HFF-Myc (cell line): Measurements from ENCODE around the gene PTEN.
"Not testable (repeated sequence)": the region's sequence is repeated elsewhere in the genome, so short reads cannot be mapped to it uniquely, and the experiment has no call there.

Source experiments
- DNase-seq: peaks from one replicate; pipeline ENCODE4 v3.0.0-alpha.2; 2011; ENCODE audit warnings: low read depth; ENCODE audit errors: extremely low read depth
- H3K4me3 ChIP-seq: replicated peaks from 2 replicates; pipeline ENCODE4 v1.5.1; 2011; ENCODE audit warnings: low read depth, mild to moderate bottlenecking, control low read depth, low read length
- TF ChIP-seq, protein P1 (sequence below): IDR thresholded peaks from 2 replicates; pipeline ENCODE4 v1.5.1; 2012; ENCODE audit warnings: mild to moderate bottlenecking, low read depth, low read length, control low read depth; ENCODE audit errors: missing control alignments

Gene PTEN

DNA sequence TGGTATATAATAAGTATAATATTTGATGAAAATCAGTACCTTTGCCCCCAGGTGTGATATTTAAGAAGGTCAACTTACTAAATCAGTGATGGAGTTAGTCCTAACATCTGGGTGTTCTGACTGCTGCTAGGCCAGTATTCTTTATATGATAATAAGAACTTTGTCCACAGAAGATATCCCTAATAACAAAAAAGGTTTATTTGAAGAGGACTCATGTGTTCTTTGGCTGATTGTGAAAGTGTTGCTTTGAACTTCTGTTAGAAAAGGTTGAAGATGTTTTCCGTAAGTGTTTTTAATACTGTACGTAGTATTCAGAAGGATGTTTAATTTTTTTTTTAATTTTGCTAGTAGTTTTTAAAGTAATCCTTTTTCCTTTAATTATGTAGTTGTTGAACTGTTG is 10.2 kb downstream of the PTEN start:
- peak overlapping the region; percentile 14 for H3K4me3 ChIP-seq
- no peak for DNase-seq
- TF ChIP-seq, protein P1, sequence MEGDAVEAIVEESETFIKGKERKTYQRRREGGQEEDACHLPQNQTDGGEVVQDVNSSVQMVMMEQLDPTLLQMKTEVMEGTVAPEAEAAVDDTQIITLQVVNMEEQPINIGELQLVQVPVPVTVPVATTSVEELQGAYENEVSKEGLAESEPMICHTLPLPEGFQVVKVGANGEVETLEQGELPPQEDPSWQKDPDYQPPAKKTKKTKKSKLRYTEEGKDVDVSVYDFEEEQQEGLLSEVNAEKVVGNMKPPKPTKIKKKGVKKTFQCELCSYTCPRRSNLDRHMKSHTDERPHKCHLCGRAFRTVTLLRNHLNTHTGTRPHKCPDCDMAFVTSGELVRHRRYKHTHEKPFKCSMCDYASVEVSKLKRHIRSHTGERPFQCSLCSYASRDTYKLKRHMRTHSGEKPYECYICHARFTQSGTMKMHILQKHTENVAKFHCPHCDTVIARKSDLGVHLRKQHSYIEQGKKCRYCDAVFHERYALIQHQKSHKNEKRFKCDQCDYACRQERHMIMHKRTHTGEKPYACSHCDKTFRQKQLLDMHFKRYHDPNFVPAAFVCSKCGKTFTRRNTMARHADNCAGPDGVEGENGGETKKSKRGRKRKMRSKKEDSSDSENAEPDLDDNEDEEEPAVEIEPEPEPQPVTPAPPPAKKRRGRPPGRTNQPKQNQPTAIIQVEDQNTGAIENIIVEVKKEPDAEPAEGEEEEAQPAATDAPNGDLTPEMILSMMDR = no peak

DNA sequence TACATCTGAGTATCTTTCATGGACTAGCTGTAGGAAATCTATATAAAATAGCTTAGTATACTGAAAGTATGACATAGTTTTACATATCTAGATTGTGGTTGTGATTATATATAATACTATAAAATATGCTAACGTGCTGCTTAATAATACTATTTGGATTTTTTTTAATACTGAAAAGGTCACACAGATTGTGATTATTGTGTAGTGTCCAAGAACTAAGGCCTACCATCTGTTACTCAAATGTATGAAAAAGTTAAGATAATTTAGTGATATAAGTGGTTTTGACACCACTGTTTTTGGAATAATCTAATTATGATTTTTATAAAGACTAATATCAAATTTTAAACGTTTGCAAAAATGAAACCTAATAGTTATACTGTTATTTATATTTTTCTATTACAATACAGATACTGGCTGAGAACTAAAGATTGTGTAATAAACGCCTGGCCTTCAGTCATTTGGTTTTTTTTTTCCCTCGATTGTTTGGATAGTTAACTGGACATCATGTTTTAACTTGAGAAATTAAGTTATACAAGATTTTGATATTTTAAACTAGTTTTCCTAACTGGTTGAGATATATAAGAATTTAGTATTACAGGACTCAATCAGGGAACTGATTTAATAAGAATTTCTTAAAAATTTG is 12.6 kb downstream of the PTEN start:
- no peak for DNase-seq
- TF ChIP-seq, protein P1 = no peak
- no peak overlapping the region for H3K4me3 ChIP-seq

DNA sequence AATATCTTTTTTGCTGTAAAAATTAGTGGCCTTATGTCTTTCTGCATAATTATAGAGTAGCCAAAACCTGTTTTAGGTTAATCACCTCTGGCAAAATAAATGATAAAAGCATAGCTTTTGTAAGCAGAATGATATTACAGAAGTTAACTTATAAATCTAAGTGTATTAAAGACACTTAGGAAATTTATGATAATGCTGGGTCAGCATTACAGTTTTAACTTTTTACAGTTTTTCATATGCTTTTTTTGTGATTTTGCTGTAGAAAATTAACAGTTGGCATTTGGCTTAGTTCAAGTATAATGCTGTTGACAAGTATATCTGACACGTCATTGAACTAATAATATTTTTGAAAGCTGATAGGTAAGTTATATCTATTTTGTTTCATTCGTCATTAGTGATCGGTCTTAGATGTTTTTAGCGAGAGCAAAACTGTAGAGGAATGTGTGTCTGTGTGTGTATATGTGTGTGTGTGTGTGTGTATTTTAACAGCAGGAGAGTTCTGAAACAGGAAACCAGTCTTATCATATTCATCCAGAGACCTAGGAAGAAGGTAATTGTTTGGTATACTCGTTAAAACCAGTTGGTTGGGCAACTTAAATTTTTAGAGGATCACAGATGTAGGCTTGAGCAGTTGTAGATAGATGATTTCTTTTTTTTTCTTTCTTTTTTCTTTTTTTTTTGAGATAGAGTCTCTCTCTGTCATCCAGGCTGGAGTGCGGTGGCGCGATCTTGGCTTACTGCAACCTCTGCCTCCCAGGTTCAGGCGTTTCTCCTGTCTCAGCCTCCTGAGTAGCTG is 15.4 kb downstream of the PTEN start:
- TF ChIP-seq, protein P1 = no peak
- no peak for DNase-seq
- H3K4me3 ChIP-seq = no peak overlapping the region

DNA sequence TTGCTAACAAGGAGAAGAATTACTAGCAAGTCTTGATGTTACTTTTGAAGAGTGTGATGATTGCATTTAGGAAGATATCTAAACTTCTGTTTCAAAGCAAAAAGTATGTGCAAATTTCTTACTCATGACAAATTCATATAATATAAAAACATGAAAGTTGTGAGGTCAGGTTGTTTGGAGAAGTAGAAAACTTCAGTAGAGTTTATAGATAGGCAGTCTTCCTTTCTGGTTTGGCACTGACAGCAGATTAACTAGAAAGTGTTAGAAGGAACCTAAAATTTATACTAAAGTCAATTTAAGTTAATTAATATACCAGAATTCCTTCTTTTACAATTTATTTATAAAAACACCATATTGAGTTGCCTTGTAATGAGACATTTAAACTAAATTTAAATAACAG is 16.9 kb downstream of the PTEN start:
- no peak overlapping the region for H3K4me3 ChIP-seq
- no peak for DNase-seq
- TF ChIP-seq, protein P1 = no peak

DNA sequence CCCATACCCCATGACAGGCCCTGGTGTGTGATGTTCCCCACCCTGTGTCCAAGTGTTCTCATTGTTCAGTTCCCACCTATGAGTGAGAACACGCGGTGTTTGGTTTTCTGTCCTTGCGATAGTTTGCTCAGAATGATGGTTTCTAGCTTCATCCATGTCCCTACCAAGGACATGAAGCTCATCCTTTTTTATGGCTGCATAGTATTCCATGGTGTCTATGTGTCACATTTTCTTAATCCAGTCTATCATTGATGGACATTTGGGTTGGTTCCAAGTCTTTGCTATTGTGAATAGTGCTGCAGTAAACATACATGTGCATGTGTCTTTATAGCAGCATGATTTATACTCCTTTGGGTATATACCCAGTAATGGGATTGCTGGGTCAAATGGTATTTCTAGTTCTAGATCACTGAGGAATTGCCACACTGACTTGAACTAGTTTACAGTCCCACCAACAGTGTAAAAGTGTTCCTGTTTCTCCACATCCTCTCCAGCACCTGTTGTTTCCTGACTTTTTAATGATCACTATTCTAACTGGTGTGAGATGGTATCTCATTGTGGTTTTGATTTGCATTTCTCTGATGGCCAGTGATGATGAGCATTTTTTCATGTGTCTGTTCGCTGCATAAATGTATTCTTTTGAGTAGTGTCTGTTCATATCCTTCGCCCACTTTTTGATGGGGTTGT is 18.1 kb downstream of the PTEN start:
- not testable (repeated sequence) for DNase-seq, H3K4me3 ChIP-seq

DNA sequence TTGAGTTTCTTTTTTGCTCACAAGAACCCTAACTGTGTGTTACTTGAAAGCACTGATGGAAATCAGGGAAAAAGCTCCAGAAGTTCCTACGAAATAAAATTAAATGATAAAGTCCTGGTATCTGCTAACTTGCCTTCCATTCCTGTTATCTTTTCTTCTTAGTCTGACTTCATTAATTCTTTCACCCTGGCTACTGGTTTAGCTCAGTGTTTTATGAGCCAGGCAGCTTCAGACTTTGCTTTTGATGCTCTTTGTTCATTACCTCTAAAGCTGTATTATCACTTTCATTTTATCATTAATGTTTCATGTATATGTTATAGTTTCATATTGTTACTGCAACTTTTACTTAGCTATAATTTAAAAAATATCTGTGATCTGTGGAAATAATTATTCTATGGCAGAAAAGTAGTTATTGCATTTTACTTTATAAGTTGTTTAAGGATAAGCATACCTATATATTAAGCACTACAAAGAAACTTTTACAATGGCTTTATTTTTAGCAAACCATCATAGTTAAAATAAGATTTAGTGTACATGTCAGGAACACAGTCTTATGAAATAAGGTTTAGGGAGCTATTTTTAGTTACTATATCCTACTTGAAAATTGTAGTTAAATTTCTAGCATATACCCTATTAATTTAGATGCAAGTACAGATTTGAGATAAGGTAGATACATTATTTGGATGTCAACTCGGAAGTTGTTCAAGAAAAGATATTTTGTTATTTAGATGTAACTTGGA is 19.3 kb downstream of the PTEN start:
- TF ChIP-seq, protein P1 = no peak
- DNase-seq = no peak
- no peak overlapping the region for H3K4me3 ChIP-seq
